ENCODE results near the gene CACNA1B. TPM values are rescaled to one million over a fixed set of nuclear protein-coding genes. Genes with fewer than 3 reads are reported as not detected.

CACNA1B gene
- total RNA-seq, 1 donor = under 0.01 TPM

GRCh38 chr9:137878146-137878941, 762 bp downstream of the CACNA1B start:
- Histone ChIP-seq H3K27ac (ENCODE audit: low read depth, low read length) (no peak overlapping the region), H3K4me1 (ENCODE audit: insufficient read depth, low read length) (no peaks in the 10 kb centered on the region), H3K27me3 (ENCODE audit: insufficient read depth, low read length) (peaks cover 7% of the 10 kb centered on the region), H4K20me1 (ENCODE audit: insufficient read depth, low read length) (no peaks in the 10 kb centered on the region), H3K9me3 (ENCODE audit: low read depth, low read length) (no peaks in the 10 kb centered on the region), H3K4me2 (ENCODE audit: insufficient read depth, low read length) (peak overlapping the region; percentile 58), H3K36me3 (ENCODE audit: insufficient read depth, low read length) (no peaks in the 10 kb centered on the region), H3K4me3 (ENCODE audit: insufficient read depth, low read length) (no peak overlapping the region), H3K79me2 (ENCODE audit: insufficient read depth, low read length) (no peaks in the 10 kb centered on the region), H2AFZ (ENCODE audit: low read length) (no peak overlapping the region)
- TF ChIP-seq CTCF (IDR thresholded peaks at IDR 0.05; ENCODE audit: extremely low read depth, low read depth, low read length) = no peak
- DNase-seq (ENCODE audit: insufficient read length, low spot score, missing footprints) = peak; percentile 95

GRCh38 chr9:137879052-137879451, 1.5 kb downstream of the CACNA1B start:
- Histone ChIP-seq H3K4me2 (ENCODE audit: insufficient read depth, low read length) (no peak overlapping the region), H3K36me3 (ENCODE audit: insufficient read depth, low read length) (no peaks in the 10 kb centered on the region), H4K20me1 (ENCODE audit: insufficient read depth, low read length) (no peaks in the 10 kb centered on the region), H3K4me3 (ENCODE audit: insufficient read depth, low read length) (no peak overlapping the region), H3K9me3 (ENCODE audit: low read depth, low read length) (no peaks in the 10 kb centered on the region), H2AFZ (ENCODE audit: low read length) (no peak overlapping the region), H3K79me2 (ENCODE audit: insufficient read depth, low read length) (no peaks in the 10 kb centered on the region), H3K27ac (ENCODE audit: low read depth, low read length) (no peak overlapping the region), H3K4me1 (ENCODE audit: insufficient read depth, low read length) (no peaks in the 10 kb centered on the region), H3K27me3 (ENCODE audit: insufficient read depth, low read length) (peaks cover 7% of the 10 kb centered on the region)
- no peak for TF ChIP-seq CTCF (IDR thresholded peaks at IDR 0.05; ENCODE audit: extremely low read depth, low read depth, low read length)
- peak; percentile 63 for DNase-seq (ENCODE audit: insufficient read length, low spot score, missing footprints)

DNA sequence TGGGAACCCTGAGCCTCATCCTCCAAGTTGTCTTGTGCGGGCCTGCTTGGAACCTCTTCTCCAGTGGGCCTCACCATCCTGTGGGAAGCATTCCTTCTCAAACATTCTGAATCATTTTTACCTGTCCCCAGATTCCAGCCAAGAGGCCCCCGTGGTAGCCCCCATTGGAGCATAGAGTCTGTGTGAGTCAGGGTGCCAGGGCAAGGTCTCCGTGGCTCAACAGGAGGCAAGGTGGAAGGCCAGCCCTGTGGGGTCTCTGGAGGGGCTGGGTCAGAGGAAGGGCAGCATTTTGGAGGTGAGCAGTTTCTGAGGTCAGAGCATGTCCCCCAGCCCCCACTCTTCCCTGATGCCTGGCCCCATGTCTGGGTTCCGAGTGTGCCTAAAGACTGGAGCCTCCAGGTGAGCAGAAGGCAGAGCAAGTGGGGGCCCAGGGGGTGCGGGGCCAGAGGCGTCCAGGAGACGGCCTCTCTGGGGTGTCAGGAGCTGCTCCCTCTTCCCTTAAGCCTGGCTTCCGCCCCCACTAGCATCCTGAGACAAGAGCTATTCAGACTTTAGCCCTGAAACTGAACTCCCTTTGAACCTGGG, 2.1 kb downstream of the CACNA1B start:
- Histone ChIP-seq H3K4me1 (ENCODE audit: insufficient read depth, low read length) (no peaks in the 10 kb centered on the region), H3K4me2 (ENCODE audit: insufficient read depth, low read length) (no peak overlapping the region), H3K27ac (ENCODE audit: low read depth, low read length) (no peak overlapping the region), H3K4me3 (ENCODE audit: insufficient read depth, low read length) (no peak overlapping the region), H2AFZ (ENCODE audit: low read length) (no peak overlapping the region), H3K79me2 (ENCODE audit: insufficient read depth, low read length) (no peaks in the 10 kb centered on the region), H3K9me3 (ENCODE audit: low read depth, low read length) (no peaks in the 10 kb centered on the region), H4K20me1 (ENCODE audit: insufficient read depth, low read length) (no peaks in the 10 kb centered on the region), H3K36me3 (ENCODE audit: insufficient read depth, low read length) (no peaks in the 10 kb centered on the region), H3K27me3 (ENCODE audit: insufficient read depth, low read length) (peaks cover 7% of the 10 kb centered on the region)
- DNase-seq (ENCODE audit: insufficient read length, low spot score, missing footprints) = peak; percentile 78
- TF ChIP-seq CTCF (IDR thresholded peaks at IDR 0.05; ENCODE audit: extremely low read depth, low read depth, low read length) = no peak
